Right lobe of liver (tissue), 4 donors: ENCODE measurements around the gene REPIN1.

Experiments used
- CTCF ChIP-seq, 4 donors: fragments of 200-600 bp in 3 of 4; fragments of 450-650 bp in 1 of 4; IDR thresholded peaks; one replicate each; pipeline versions ENCODE4 v1.5.1 to v1.8.0; 2016 to 2022; ENCODE audit warnings: antibody characterized with exemption in 4 of 4, mild to moderate bottlenecking in 2 of 4
- POLR2A ChIP-seq: fragments of 450-650 bp; IDR thresholded peaks from one replicate; pipeline ENCODE4 v1.6.1; 2017; ENCODE audit warnings: antibody characterized with exemption, mild to moderate bottlenecking
- donor health status: DM: no; HTN: no; CAD: no.
- donor health status: DM: no; HTN: no; CAD: no.
- donor health status: DM: no; HTN: yes; CAD: no.

GRCh38 chr7:150358433-150358832, 10.2 kb upstream of the REPIN1 start:
- TF ChIP-seq CTCF (IDR thresholded peaks at IDR 0.05) (no peak), POLR2A (no peak)
